GM18517 (cell line): ENCODE data around the gene PLEKHO2.

Experiments used
- ATAC-seq: cut with Tn5 transposase; IDR thresholded peaks from one replicate; pipeline ENCODE4 v1.9.1; 2021; ENCODE audit warnings: mild to moderate bottlenecking, moderate library complexity; ENCODE audit not compliant: unreplicated experiment

The PLEKHO2 gene

DNA sequence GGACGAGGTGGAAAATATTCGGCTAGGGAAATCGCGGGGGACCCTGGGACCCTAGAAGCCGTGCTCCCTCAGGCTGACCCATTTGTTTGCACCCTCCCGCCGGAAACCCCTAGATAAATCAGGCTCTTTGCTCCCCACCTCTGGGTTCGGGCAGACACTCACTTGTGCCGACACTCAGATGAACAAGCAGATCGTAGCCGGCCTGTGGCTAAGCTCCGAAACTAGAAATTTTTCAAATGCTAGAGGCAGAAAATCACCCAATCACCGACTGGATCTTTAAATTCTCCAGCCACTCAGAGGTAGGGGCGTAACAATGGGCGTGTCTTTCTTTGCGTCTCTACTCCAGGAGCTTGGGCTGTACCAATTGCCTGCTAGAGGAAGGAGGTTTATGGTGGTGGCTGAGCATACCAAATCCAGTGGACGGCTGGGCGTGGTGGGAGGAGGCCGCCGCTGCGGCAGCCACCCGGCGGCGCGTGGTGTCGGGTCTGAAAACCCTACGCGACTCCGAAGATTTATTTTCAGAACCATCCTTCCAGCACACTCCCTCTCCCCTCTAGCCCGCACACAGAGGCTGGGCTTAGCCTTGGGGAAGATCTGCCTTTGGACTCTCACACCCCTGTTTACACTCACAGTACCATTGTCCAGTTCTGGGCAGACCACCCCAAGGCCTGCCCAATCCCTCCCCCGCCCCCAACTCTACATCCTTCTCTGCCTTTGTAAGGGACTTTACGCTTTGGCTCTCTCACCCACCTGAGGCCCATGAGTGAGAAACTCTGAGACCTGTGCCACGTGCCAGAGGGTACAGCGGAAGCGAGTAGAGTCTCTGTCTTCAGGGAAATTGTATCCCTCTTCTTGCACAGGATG lies 16.1 kb upstream of the PLEKHO2 start, which contains the start of gene PIF1:
PIF1 (minus strand) TSS at position 217 of the 864 bp plus-strand sequence. CDS start 1,312 bp downstream, outside the sequence.
- ATAC-seq, result peak; percentile 85

- no peak for ATAC-seq
Measured at GRCh38 chr15:64828985-64829384, 12.7 kb upstream of the PLEKHO2 start.

DNA sequence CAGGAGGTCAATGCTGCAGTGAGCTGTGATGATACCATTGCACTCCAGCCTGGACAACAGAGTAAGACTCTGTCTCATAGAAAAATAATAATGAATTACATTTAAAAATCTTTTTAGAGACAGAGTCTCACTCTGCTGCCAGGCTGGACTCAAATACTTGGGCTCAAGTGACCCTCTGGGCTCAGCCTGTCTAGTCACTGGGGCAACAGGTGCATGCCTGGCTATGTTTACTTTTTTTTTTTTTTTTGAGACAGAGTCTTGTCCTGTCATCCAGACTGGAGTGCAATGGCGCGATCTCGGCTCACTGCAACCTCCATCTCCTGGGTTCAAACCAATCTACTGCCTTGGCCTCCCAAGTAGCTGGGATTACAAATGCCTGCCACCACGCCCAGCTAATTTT lies 8.0 kb upstream of the PLEKHO2 start:
- ATAC-seq, result no peak

DNA sequence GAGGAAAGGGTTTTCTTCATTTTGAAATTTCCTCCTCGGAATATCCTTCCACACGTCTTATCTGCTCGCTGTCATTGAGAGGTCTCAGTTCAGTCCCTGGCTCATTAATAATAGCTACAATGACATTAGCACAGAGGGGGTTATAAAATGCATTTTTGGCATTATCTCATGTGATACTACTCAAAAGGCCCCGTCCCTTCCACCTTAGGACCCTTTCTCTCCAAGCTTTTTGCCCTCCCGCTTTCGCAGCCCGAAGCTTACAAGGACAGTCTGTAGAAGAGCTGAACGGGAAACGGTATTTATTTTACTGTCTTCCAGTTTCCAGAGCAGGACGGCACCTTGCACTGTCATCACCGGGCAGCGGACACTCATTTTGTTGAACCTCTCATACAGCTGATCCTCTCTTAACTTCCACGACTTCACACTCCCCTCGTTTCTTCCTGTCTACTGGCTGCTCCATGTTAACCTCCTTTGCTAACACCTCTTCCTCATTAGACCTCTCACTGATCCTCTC lies 5.6 kb upstream of the PLEKHO2 start:
- no peak for ATAC-seq

DNA sequence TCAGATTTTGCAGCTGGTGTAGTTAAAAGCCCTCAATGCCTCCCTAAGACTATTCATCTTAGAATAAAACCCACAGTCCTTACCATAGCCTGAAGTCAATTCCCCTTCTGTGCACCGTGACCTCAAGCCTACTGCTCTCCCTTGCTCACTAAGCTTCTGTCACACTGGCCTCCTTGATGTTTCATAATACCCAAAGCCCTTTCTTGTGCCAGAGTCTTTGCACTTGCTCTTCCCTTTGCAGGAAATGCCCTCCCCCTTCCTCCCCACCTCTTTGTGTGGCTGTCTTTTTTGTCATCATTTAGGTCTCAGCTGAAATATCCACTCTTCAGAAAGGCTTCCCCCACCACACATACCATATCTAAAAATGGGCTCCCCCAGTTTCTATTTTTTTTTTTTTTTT lies 4.2 kb upstream of the PLEKHO2 start:
- ATAC-seq, result no peak

DNA sequence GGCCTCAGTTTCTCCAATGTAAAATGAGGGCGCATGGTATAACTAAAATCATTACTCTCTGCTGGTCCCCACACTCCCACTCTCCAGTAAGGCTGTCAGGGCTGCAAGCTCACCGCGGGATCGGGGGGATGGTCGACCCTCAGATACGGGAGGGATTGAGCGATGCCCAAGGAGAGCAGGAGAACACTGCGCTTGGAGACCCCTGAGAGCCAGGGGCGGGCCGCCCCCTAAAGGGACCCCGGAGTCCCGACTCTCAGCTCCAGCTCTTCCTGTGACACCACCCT lies 713 bp upstream of the PLEKHO2 start:
- no peak for ATAC-seq

DNA sequence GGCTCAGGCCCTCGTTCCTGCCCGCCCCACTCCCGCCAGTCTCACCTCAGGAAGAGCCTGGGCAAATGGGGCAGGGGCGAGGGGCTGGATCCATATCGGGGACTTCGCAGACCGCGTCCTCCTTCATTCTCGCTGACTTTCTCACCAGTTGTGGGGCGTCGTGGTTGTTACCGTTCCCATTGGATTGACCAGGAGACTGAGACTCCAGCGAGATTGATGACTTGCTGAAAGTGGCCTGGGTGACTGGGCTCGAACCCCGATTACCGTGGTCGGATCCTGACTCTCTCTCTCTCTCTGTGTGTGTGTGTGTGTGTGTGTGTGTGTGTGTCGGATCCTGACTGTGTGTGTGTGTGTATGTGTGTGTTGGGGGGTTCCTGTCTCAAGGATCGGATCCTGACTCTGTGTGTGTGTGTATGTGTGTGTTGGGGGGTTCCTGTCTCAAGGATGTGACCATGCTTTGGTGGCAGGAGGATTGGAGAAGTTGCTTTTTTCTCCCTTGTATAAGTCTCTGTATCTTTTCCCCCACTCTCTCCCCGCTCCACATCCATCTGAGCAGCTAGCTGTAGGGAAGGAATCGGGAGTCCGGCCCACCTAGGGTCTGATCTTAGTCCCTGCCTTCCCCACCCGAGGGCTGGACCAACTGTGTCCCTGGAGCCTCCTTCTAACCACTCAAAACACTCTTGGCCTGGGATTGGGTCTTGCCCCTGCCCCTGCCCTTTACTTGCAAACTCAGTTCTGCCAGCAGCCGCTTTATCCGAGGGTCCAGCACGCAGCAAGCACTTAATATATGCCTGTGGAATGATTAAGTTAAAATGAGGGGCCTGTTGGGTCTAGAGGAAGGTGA lies 603 bp downstream of the PLEKHO2 start:
- no peak for ATAC-seq

- ATAC-seq, result no peak
Measured at GRCh38 chr15:64842986-64843561, 1.4 kb downstream of the PLEKHO2 start.

- no peak for ATAC-seq
Measured at GRCh38 chr15:64843991-64844390, 2.3 kb downstream of the PLEKHO2 start.

DNA sequence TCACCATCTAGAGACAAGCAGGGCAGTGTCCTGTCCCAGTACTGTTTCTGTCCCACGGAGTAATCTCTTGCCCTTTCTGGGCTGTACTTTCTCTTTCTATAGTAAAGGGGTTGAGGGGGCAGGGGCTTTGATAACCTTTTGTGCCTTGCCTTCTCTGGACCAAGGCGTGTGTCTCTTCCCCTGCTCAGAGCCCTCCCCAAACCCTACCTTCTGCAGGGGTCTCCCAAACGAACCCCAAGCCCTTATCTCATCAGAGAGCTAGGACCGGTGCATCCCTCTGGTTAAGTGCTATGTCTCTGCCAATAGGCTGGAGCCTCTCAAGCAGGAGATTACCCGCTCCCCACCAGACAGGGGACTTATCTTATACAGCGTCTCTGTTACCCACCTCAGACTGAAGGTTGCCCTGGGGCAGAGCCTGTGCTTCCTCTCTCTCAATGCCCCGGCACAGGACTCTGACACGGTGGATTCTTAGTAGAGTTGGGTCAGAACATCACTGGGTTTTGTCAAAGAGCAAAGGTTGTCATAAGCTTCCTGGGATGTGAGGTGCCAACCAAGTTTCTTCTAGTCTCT lies 2.9 kb downstream of the PLEKHO2 start:
- no peak for ATAC-seq

- ATAC-seq, result no peak
Measured at GRCh38 chr15:64845183-64845611, 3.5 kb downstream of the PLEKHO2 start.

GRCh38 chr15:64845831-64846595 lies 4.3 kb downstream of the PLEKHO2 start:
- ATAC-seq, result no peak

DNA sequence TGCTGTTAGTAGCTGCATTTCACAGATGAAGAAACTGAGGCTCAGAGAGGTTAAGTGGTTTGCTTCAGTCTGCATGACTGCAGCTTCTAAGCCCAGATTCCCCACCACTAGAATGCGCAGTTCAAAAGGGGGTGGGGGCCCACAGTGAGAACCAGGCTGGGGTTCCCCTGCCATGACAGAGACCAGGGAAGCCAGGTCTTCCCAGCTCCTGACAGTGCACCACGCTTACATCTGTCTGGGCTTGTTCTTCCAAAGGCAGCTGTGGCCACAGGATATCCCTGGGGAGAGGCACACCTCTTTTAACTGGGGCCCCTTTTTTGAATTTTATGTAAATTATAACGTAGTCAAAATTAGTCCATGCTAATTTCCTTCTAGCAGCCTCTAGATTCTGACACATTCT lies 5.3 kb downstream of the PLEKHO2 start:
- no peak for ATAC-seq

- ATAC-seq, result no peak
Measured at GRCh38 chr15:64847448-64847847, 5.7 kb downstream of the PLEKHO2 start.

DNA sequence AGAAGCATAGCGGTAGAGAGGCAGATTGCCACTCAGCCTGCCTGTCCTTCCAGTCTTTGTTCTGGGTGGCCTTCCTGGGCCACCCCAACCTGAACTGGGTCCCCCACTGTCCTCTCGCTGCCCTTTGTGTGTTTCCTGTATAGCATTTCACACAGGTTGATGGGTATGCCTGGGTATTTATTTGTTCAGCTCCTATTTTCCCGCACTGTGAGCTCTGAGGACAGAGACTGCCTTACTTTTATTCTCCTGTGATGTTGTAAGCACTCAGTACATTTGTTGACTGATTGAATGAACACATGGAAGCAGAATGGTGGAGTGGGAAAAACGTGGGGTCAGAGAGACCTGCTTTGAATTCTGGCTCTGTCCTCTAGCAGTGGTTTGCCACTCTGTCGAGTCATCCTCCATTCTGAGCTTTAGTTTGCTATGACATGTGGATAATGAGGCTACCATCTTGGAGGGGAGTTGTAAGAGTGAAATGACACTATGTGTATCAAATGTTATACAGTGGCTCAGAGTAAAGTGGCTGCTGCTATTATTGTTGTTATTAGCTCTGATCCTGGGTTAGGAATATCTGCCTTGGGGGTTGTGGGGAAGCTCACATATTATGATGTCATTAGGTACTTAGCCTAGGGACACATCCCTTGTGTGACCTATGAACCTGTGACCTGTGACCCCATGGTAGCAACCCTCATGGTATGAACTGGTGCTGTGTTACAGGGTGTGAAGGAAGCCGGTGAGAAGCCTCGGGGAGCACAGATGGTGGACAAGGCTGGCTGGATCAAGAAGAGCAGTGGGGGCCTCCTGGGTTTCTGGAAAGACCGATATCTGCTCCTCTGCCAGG lies 6.4 kb downstream of the PLEKHO2 start:
- ATAC-seq, result no peak

- ATAC-seq, result no peak
Measured at GRCh38 chr15:64850778-64851502, 9.2 kb downstream of the PLEKHO2 start.

DNA sequence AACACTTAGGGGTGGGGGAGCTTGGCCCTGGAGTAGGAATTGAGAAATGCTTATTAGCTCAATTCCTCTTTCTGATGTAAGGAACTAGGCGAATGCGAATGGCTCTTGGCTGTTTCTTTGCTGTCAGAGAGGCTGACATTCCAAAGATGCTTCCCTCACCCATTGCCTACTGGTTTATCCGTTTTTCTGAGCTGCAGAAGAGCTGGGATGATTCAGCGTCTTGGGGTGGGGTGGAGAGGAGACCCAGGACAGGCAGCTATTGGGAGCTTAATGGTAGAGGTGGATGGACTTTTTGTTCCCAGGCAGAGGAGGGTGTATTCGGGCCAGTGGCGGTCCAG lies 9.8 kb downstream of the PLEKHO2 start:
- no peak for ATAC-seq

GRCh38 chr15:64854041-64854440 lies 12.3 kb downstream of the PLEKHO2 start:
- no peak for ATAC-seq

GRCh38 chr15:64854526-64854925 lies 12.8 kb downstream of the PLEKHO2 start:
- no peak for ATAC-seq
